K562 (cell line): ENCODE results near the gene TFAP2A. TPM values are rescaled to one million over a fixed set of nuclear protein-coding genes. Genes with fewer than 3 reads are reported as not detected.

Source experiments
- ASH1L ChIP-seq: fragments of 450-650 bp; IDR thresholded peaks from 2 replicates; pipeline ENCODE4 v1.6.1; 2018; ENCODE audit warnings: borderline replicate concordance, mild to moderate bottlenecking, low read depth; ENCODE audit not compliant: partially characterized antibody
- CBX3 ChIP-seq, 2 experiments: IDR thresholded peaks; 1 replicate in 1 of 2; 2 replicates in 1 of 2; pipeline ENCODE4 v1.6.1; 2012; ENCODE audit warnings: inconsistent platforms in 2 of 2, low read length in 2 of 2, borderline replicate concordance in 1 of 2, control low read depth in 1 of 2
- HDAC1 ChIP-seq, 2 experiments: fragments of 450-650 bp; IDR thresholded peaks; 2 replicates each; pipeline ENCODE4 v1.6.1; 2016 to 2017; ENCODE audit warnings: inconsistent platforms in 1 of 2, mild to moderate bottlenecking in 1 of 2, moderate library complexity in 1 of 2
- ILK ChIP-seq: fragments of 450-650 bp; IDR thresholded peaks from 2 replicates; pipeline ENCODE4 v1.6.1; 2016; ENCODE audit warnings: missing genetic modification characterization, low read depth, mild to moderate bottlenecking, missing compliant biosample characterization, moderate library complexity, borderline replicate concordance
- RFX1 ChIP-seq: fragments of 450-650 bp; IDR thresholded peaks from 2 replicates; pipeline ENCODE4 v1.6.1; 2016; ENCODE audit warnings: mild to moderate bottlenecking, moderate library complexity
- SP2 ChIP-seq: IDR thresholded peaks from 2 replicates; pipeline ENCODE4 v1.6.1; 2011; ENCODE audit warnings: mild to moderate bottlenecking, low read depth, low read length, moderate library complexity; ENCODE audit not compliant: poor library complexity, severe bottlenecking; ENCODE audit errors: extremely low read depth
- polyA plus RNA-seq, 8 experiments: library from polyadenylated mRNA; depleted of rRNA in 4 of 8; stranded (reverse) in 5 of 8; unstranded in 3 of 8; fragments of >200 nt; fragmentation: Nextera tagmentation in 2 of 8; fragmentation: Illumina TruSeq in 1 of 8; extraction: Ambion mirVana in 2 of 8; extraction: Trizol in 1 of 8; gene quantifications; 2 replicates each; pipeline versions ENCODE4 v1.2.1 to v1.2.3, GENCODE V29; 2011 to 2014; ENCODE audit warnings: inconsistent platforms in 1 of 8, missing spikeins in 1 of 8
- total RNA-seq, 7 experiments: library from RNA; depleted of rRNA in 6 of 7; stranded (reverse); fragments of >200 nt in 6 of 7; fragmentation: Illumina TruSeq in 2 of 7; extraction: Trizol in 2 of 7; gene quantifications; 2 replicates each; pipeline versions ENCODE4 v1.2.1 to v1.2.3, GENCODE V29; 2011 to 2021; ENCODE audit warnings: low replicate concordance in 1 of 7
- TF ChIP-seq, protein P1 (sequence below): fragments of 200-600 bp; sonication (generic); IDR thresholded peaks from one replicate; pipeline ENCODE4 v1.6.1; 2012; ENCODE audit warnings: mild to moderate bottlenecking, low read depth, low read length, inconsistent platforms
- TF ChIP-seq, protein P2 (sequence below): fragments of 450-650 bp; IDR thresholded peaks from 2 replicates; pipeline ENCODE4 v1.7.0; 2016; ENCODE audit warnings: borderline replicate concordance
- TF ChIP-seq, protein P3 (sequence below): sonication (generic); formaldehyde crosslinking; IDR thresholded peaks from 2 replicates; pipeline ENCODE4 v1.5.0; 2020; ENCODE audit warnings: missing genetic modification reagents
- TF ChIP-seq, protein P4 (sequence below): sonication (generic); IDR thresholded peaks from 2 replicates; pipeline ENCODE4 v1.6.1; 2016

The TFAP2A gene
- total and polyA plus RNA-seq, 9 of the 15 experiments (the other 6 are each of a cell fraction or from before 2014, with no cell fraction given), result 0.14 to 0.53 (median 0.19) TPM; not detected in 1

DNA sequence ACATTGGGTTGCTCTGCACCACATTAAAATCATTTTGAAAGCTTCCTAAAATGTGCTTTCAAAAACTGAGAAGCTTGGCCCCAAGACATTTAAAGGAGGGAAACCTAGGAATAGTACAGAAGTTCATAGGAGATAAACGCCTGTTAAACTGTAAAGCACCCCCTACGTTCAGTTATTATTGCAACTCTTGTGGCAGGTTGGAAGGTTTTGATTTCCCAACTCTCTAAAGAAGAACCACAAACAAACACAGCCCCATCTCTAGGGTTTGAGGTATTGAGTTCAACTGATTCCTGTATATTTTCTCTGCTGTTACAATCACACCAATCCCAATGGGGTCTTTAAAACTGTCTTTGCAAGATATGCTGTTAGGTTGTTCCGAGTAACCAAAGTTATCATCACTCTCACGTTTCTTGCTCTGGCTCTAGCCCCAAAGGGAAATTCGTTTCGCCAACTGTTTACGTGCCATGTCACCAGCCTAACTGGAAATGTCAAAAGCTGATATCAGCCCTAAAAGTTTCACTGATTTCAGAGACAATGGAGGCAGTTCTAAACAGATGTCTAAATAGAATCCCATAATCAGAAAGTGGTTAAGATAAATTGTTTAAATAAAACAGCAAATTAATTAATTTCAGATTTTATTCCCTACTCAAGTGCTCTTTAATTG lies 12.1 kb downstream of the TFAP2A start (continued):
- TF ChIP-seq, protein P1, sequence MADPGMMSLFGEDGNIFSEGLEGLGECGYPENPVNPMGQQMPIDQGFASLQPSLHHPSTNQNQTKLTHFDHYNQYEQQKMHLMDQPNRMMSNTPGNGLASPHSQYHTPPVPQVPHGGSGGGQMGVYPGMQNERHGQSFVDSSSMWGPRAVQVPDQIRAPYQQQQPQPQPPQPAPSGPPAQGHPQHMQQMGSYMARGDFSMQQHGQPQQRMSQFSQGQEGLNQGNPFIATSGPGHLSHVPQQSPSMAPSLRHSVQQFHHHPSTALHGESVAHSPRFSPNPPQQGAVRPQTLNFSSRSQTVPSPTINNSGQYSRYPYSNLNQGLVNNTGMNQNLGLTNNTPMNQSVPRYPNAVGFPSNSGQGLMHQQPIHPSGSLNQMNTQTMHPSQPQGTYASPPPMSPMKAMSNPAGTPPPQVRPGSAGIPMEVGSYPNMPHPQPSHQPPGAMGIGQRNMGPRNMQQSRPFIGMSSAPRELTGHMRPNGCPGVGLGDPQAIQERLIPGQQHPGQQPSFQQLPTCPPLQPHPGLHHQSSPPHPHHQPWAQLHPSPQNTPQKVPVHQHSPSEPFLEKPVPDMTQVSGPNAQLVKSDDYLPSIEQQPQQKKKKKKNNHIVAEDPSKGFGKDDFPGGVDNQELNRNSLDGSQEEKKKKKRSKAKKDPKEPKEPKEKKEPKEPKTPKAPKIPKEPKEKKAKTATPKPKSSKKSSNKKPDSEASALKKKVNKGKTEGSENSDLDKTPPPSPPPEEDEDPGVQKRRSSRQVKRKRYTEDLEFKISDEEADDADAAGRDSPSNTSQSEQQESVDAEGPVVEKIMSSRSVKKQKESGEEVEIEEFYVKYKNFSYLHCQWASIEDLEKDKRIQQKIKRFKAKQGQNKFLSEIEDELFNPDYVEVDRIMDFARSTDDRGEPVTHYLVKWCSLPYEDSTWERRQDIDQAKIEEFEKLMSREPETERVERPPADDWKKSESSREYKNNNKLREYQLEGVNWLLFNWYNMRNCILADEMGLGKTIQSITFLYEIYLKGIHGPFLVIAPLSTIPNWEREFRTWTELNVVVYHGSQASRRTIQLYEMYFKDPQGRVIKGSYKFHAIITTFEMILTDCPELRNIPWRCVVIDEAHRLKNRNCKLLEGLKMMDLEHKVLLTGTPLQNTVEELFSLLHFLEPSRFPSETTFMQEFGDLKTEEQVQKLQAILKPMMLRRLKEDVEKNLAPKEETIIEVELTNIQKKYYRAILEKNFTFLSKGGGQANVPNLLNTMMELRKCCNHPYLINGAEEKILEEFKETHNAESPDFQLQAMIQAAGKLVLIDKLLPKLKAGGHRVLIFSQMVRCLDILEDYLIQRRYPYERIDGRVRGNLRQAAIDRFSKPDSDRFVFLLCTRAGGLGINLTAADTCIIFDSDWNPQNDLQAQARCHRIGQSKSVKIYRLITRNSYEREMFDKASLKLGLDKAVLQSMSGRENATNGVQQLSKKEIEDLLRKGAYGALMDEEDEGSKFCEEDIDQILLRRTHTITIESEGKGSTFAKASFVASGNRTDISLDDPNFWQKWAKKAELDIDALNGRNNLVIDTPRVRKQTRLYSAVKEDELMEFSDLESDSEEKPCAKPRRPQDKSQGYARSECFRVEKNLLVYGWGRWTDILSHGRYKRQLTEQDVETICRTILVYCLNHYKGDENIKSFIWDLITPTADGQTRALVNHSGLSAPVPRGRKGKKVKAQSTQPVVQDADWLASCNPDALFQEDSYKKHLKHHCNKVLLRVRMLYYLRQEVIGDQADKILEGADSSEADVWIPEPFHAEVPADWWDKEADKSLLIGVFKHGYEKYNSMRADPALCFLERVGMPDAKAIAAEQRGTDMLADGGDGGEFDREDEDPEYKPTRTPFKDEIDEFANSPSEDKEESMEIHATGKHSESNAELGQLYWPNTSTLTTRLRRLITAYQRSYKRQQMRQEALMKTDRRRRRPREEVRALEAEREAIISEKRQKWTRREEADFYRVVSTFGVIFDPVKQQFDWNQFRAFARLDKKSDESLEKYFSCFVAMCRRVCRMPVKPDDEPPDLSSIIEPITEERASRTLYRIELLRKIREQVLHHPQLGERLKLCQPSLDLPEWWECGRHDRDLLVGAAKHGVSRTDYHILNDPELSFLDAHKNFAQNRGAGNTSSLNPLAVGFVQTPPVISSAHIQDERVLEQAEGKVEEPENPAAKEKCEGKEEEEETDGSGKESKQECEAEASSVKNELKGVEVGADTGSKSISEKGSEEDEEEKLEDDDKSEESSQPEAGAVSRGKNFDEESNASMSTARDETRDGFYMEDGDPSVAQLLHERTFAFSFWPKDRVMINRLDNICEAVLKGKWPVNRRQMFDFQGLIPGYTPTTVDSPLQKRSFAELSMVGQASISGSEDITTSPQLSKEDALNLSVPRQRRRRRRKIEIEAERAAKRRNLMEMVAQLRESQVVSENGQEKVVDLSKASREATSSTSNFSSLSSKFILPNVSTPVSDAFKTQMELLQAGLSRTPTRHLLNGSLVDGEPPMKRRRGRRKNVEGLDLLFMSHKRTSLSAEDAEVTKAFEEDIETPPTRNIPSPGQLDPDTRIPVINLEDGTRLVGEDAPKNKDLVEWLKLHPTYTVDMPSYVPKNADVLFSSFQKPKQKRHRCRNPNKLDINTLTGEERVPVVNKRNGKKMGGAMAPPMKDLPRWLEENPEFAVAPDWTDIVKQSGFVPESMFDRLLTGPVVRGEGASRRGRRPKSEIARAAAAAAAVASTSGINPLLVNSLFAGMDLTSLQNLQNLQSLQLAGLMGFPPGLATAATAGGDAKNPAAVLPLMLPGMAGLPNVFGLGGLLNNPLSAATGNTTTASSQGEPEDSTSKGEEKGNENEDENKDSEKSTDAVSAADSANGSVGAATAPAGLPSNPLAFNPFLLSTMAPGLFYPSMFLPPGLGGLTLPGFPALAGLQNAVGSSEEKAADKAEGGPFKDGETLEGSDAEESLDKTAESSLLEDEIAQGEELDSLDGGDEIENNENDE, result no peak
- TF ChIP-seq, protein P2, sequence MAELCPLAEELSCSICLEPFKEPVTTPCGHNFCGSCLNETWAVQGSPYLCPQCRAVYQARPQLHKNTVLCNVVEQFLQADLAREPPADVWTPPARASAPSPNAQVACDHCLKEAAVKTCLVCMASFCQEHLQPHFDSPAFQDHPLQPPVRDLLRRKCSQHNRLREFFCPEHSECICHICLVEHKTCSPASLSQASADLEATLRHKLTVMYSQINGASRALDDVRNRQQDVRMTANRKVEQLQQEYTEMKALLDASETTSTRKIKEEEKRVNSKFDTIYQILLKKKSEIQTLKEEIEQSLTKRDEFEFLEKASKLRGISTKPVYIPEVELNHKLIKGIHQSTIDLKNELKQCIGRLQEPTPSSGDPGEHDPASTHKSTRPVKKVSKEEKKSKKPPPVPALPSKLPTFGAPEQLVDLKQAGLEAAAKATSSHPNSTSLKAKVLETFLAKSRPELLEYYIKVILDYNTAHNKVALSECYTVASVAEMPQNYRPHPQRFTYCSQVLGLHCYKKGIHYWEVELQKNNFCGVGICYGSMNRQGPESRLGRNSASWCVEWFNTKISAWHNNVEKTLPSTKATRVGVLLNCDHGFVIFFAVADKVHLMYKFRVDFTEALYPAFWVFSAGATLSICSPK, result no peak
- TF ChIP-seq ASH1L (no peak), RFX1 (no peak), CBX3 (IDR thresholded peaks at IDR 0.05; ENCODE audit: borderline replicate concordance in 1 of 2, low read length in 2 of 2) (0 out of 3 replicates have a peak, but pooled peaks of 1 of the 2 experiments have one; percentile 17), ILK (tag) (no peak; the same call in 1 of the 2 replicates), SP2 (no peak), HDAC1 (IDR thresholded peaks at IDR 0.05) (0 out of 4 replicates have a peak, but pooled peaks of 1 of the 2 experiments have one; percentile 38)
- TF ChIP-seq, protein P3, sequence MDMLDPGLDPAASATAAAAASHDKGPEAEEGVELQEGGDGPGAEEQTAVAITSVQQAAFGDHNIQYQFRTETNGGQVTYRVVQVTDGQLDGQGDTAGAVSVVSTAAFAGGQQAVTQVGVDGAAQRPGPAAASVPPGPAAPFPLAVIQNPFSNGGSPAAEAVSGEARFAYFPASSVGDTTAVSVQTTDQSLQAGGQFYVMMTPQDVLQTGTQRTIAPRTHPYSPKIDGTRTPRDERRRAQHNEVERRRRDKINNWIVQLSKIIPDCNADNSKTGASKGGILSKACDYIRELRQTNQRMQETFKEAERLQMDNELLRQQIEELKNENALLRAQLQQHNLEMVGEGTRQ (CRISPR knock-in tag), result no peak
- TF ChIP-seq, protein P4, sequence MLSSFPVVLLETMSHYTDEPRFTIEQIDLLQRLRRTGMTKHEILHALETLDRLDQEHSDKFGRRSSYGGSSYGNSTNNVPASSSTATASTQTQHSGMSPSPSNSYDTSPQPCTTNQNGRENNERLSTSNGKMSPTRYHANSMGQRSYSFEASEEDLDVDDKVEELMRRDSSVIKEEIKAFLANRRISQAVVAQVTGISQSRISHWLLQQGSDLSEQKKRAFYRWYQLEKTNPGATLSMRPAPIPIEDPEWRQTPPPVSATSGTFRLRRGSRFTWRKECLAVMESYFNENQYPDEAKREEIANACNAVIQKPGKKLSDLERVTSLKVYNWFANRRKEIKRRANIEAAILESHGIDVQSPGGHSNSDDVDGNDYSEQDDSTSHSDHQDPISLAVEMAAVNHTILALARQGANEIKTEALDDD, result peak; percentile 46; the same call in 1 of the 2 replicates
